Superior temporal gyrus (tissue), 1 donor: ENCODE data around the gene TACR1.
"Not testable (repeated sequence)": the region's sequence is repeated elsewhere in the genome, so short reads cannot be mapped to it uniquely, and the experiment has no call there.

Source experiments
- DNase-seq: peaks from one replicate; pipeline ENCODE4 v3.0.0-alpha.2; 2016; ENCODE audit errors: extremely low spot score

Gene TACR1

GRCh38 chr2:75194184-75194868 is 5.0 kb downstream of the TACR1 start:
- no peak for DNase-seq

GRCh38 chr2:75192496-75192895 is 6.8 kb downstream of the TACR1 start:
- no peak for DNase-seq

- DNase-seq = no peak
Observed at GRCh38 chr2:75190271-75190990, 8.9 kb downstream of the TACR1 start.

DNA sequence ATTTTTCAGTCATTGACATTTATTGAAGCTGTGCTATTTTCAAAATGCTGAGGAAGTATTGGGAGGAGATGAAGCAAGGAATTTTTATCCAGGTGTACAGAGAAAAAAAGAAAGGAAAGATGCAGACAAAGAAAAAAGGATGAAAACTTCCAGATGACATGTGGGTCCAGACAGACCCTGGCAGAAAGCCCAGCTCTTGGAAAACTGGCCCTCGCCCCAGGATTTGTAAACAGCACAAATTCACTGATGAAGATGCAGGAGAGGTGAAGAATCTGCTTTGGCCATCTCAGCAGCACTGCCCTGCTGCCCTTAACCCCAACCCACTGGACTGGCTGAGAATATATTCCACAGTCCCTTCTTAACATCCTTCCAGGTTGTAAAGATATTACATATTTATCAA is 12.5 kb downstream of the TACR1 start:
- DNase-seq = no peak

- no peak for DNase-seq
Observed at GRCh38 chr2:75182606-75183005, 16.7 kb downstream of the TACR1 start.

DNA sequence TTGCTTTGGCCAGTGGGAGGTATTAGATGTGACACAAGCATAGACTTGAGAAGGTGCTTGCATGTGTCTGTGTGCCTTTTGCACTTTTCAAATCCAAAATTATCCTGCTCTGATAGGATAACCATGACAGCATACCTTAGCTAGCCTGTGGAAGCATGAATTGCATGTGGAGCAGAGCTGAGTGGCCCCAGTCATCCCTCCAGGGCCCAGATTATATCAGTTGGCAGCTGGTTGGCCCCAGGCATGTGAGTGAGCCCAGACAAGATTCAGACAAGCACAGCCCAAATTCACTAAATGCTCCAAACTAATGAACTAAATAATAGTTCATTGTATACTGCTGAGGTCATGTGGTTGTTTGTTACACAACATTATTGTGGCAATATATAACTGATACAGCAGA is 18.8 kb downstream of the TACR1 start:
- DNase-seq = no peak

GRCh38 chr2:75177427-75177826 is 21.9 kb downstream of the TACR1 start:
- DNase-seq = no peak

DNA sequence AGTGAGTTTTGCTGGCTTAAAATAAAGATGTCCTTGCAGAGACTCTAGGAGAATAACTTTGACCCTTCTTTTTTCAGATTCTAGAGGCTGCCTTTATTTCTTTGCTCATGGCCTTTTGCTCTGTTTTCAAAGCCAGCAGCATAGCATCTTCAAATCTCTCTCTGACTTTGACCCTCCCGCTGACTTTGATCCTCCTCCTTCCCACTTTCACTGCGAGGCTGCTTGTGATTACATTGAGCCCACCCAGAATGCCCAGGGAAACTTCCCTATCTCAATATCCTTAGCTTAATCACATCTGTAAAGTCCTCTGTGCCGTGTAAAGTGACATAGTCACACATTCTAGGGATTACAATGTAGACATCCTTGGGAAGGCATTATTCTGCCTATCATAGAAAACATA is 23.9 kb downstream of the TACR1 start:
- DNase-seq = no peak

DNA sequence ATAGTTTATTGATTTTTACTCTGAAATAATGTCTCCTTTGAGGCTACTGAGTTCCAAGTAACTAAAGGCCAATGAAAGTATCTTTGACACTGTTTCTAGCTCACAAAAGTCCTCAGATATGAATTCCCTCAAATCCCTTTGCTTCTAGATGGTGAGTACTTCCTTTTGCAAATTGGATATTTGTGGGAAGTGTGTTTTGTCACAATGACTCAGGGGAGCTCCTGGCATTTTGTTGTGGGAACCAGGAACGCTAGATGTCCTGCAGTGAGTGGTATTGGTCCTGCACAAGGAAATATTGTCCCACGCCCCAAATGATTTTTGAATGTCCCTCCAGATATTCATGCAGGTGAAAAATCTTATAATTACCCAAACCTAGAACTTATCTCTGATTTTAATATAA is 24.3 kb downstream of the TACR1 start:
- DNase-seq = no peak

GRCh38 chr2:75174519-75174918 is 24.8 kb downstream of the TACR1 start:
- DNase-seq = no peak

GRCh38 chr2:75173740-75174139 is 25.6 kb downstream of the TACR1 start:
- DNase-seq = no peak

- not testable (repeated sequence) for DNase-seq
Observed at GRCh38 chr2:75171423-75171822, 27.9 kb downstream of the TACR1 start.

DNA sequence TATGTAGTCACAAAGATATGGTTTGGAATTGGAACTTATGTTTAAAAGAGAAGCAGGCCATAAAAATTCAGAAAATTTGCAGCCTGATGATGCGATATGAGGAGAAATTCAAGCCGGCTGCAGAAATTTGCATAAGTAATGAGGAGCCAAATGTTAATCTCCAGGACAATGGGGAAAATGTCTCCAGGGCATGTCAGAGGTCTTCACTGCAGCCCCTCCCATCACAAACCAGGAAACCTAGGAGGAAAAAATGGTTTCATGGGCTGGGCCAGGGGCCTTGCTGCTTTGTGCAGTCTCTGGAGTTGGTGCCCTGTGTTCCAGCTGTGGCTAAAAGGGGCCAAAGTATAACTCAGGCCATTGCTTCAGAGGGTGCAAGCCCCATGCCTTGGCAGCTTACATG is 28.4 kb downstream of the TACR1 start:
- DNase-seq = no peak

- DNase-seq = no peak
Observed at GRCh38 chr2:75168186-75168585, 31.1 kb downstream of the TACR1 start.

- no peak for DNase-seq
Observed at GRCh38 chr2:75166491-75166890, 32.8 kb downstream of the TACR1 start.

GRCh38 chr2:75162897-75163296 is 36.4 kb downstream of the TACR1 start:
- no peak for DNase-seq

- peak; percentile 29 for DNase-seq
Observed at GRCh38 chr2:75162259-75162658, 37.1 kb downstream of the TACR1 start.

GRCh38 chr2:75157435-75157834 is 41.9 kb downstream of the TACR1 start:
- no peak for DNase-seq

DNA sequence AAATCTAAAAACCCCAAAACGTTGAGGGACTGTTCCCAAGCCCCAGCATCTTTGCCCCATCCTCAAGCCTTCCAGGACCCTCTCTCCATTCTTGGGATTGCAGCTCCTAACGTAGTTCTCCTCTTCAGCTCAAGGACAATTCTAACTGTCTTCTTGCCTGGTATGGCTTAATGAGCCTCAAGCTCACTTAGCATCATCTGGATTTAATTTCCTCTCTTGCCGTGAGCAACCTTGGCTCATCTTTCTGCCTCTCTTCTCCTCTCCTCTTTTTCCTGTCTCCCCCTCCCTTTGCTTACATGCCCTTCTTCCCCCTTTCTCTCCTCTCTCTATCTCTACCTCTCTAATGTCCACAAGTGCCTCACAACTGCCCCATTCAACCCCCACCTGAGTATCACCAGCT is 44.2 kb downstream of the TACR1 start:
- DNase-seq = no peak

- no peak for DNase-seq
Observed at GRCh38 chr2:75153221-75153620, 46.1 kb downstream of the TACR1 start.

- DNase-seq = not testable (repeated sequence)
Observed at GRCh38 chr2:75152243-75152642, 47.1 kb downstream of the TACR1 start.

- not testable (repeated sequence) for DNase-seq
Observed at GRCh38 chr2:75147884-75148283, 51.4 kb downstream of the TACR1 start.

GRCh38 chr2:75146606-75147332 is 52.6 kb downstream of the TACR1 start:
- DNase-seq = no peak
